Immature natural killer cell (primary cell): Measurements from ENCODE around the gene DCC. TPM values are rescaled to one million over a fixed set of nuclear protein-coding genes. Genes with fewer than 3 reads are reported as not detected.
"Not testable (repeated sequence)": the region's sequence is repeated elsewhere in the genome, so short reads cannot be mapped to it uniquely, and the experiment has no call there.

Source experiments
- DNase-seq, 3 donors: peaks; one replicate each; pipeline ENCODE4 v3.0.0; 2022; ENCODE audit warnings: mixed read lengths in 1 of 3
- H3K27ac Mint-ChIP-seq, 6 donors: one replicate each; pipeline ENCODE4 v1.8.0; 2020; ENCODE audit warnings: mixed read lengths in 6 of 6, mild to moderate bottlenecking in 5 of 6, inconsistent platforms in 4 of 6, moderate library complexity in 3 of 6
- H3K27me3 Mint-ChIP-seq, 3 donors: one replicate each; pipeline ENCODE4 v1.8.0; 2020 to 2021; ENCODE audit warnings: low read depth in 3 of 3, mild to moderate bottlenecking in 3 of 3, mixed read lengths in 3 of 3, moderate library complexity in 3 of 3, inconsistent platforms in 1 of 3
- H3K36me3 Mint-ChIP-seq, 3 donors: one replicate each; pipeline ENCODE4 v1.8.0; 2020; ENCODE audit warnings: mixed read lengths in 3 of 3, inconsistent platforms in 2 of 3, mild to moderate bottlenecking in 2 of 3
- H3K4me1 Mint-ChIP-seq, 2 donors: one replicate each; pipeline ENCODE4 v1.8.0; 2020; ENCODE audit warnings: inconsistent platforms in 2 of 2, mild to moderate bottlenecking in 2 of 2, mixed read lengths in 2 of 2, moderate library complexity in 1 of 2
- H3K4me3 Mint-ChIP-seq, 5 donors: one replicate each; pipeline ENCODE4 v1.8.0; 2020; ENCODE audit warnings: mild to moderate bottlenecking in 5 of 5, mixed read lengths in 5 of 5, inconsistent platforms in 3 of 5, moderate library complexity in 3 of 5
- H3K9me3 Mint-ChIP-seq, 6 donors: one replicate each; pipeline ENCODE4 v1.8.0; 2020; ENCODE audit warnings: mild to moderate bottlenecking in 6 of 6, mixed read lengths in 6 of 6, inconsistent platforms in 4 of 6, moderate library complexity in 3 of 6
- polyA plus RNA-seq, 3 donors: library from polyadenylated mRNA; unstranded; fragments of 300-500 nt; fragmentation: Illumina TruSeq; gene quantifications; one replicate each; pipeline ENCODE4 v1.2.3, GENCODE V29; 2021

DCC gene
- polyA plus RNA-seq, 3 donors from 2014 or later, result not detected

- peaks cover 2 to 35% (median 7%) of the 10 kb centered on the region in 6 donors for H3K9me3 Mint-ChIP-seq
- DNase-seq, result no peak
Measured at GRCh38 chr18:53509886-53510285, 1169.9 kb downstream of the DCC start.

GRCh38 chr18:53511725-53512124 lies 1171.7 kb downstream of the DCC start:
- not testable (repeated sequence) for H3K27ac Mint-ChIP-seq, H3K4me3 Mint-ChIP-seq, H3K27me3 Mint-ChIP-seq, DNase-seq, H3K36me3 Mint-ChIP-seq, H3K4me1 Mint-ChIP-seq
- peaks cover 0 to 23% (median 4%) of the 10 kb centered on the region in 6 donors for H3K9me3 Mint-ChIP-seq

More at GRCh38 chr18:53509886-53510285, 1169.9 kb downstream of the DCC start:
- Mint-ChIP-seq H3K36me3 (peaks cover 0 to 4% (median 0%) of the 10 kb centered on the region in 3 donors), H3K4me1 (no peaks in the 10 kb centered on the region), H3K27ac (no peak overlapping the region), H3K4me3 (no peak overlapping the region), H3K27me3 (peaks cover 0 to 2% (median 0%) of the 10 kb centered on the region in 3 donors)

DNA sequence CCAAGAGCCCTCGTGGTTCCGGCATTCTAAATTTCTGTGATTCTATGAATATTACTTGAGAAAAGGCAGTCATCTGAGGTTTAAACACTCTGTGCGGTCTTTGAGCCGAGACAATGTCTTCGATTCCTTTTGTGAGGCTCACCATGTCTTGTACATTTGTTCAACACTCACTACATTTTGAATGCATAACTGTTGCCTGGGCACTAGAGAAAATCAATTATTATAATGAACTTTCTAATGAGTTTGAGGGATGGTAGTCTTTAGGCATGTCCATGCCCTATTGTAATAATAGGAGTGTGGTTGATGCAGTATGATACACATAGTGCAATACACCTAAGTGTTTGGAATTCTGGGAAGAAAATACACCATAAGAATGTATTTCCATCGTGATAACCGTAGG lies 1181.1 kb downstream of the DCC start:
- Mint-ChIP-seq H3K27me3 (peaks cover 0 to 1% (median 0%) of the 10 kb centered on the region in 3 donors), H3K9me3 (peaks cover 7 to 20% (median 9%) of the 10 kb centered on the region in 6 donors), H3K36me3 (no peaks in the 10 kb centered on the region), H3K4me1 (no peaks in the 10 kb centered on the region), H3K27ac (no peak overlapping the region), H3K4me3 (no peak overlapping the region)
- no peak for DNase-seq

- H3K9me3 Mint-ChIP-seq, result peaks cover 0 to 9% (median 3%) of the 10 kb centered on the region in 6 donors
- peaks cover 0 to 2% (median 0%) of the 10 kb centered on the region in 3 donors for H3K27me3 Mint-ChIP-seq
- H3K36me3 Mint-ChIP-seq, result no peaks in the 10 kb centered on the region
- H3K27ac Mint-ChIP-seq, result no peak overlapping the region
- no peak for DNase-seq
- H3K4me1 Mint-ChIP-seq, result no peaks in the 10 kb centered on the region
- no peak overlapping the region for H3K4me3 Mint-ChIP-seq
Measured at GRCh38 chr18:53526101-53526870, 1186.3 kb downstream of the DCC start.

DNA sequence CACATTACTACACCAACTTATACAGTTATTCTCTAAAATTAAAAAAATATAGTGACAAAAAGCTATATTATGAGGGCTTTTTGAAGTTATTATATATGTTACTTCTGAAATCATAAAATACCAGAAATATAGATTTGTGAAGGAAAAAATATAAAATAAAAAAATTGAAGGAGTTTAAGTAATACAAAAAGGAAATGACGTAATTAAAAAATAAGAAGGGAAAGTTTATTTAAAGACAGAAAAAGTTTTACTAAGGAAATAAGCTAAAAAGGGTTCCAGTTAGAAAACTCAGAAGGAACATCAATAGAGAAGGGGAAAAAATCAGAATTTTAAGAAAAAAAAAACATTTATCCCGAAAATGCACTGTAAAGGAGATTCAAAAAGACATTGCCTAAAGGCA lies 1187.4 kb downstream of the DCC start:
- Mint-ChIP-seq H3K36me3 (no peaks in the 10 kb centered on the region), H3K27ac (no peak overlapping the region), H3K9me3 (peaks cover 0 to 9% (median 4%) of the 10 kb centered on the region in 6 donors), H3K4me1 (no peaks in the 10 kb centered on the region), H3K4me3 (no peak overlapping the region), H3K27me3 (peaks cover 0 to 2% (median 0%) of the 10 kb centered on the region in 3 donors)
- DNase-seq, result no peak

- Mint-ChIP-seq H3K36me3 (no peaks in the 10 kb centered on the region), H3K4me3 (no peak overlapping the region), H3K27ac (no peak overlapping the region), H3K4me1 (no peaks in the 10 kb centered on the region), H3K9me3 (peaks cover 0 to 12% (median 5%) of the 10 kb centered on the region in 6 donors), H3K27me3 (peaks cover 0 to 1% (median 0%) of the 10 kb centered on the region in 3 donors)
- DNase-seq, result no peak
Measured at GRCh38 chr18:53531187-53531586, 1191.2 kb downstream of the DCC start.

- H3K4me1 Mint-ChIP-seq, result no peaks in the 10 kb centered on the region
- H3K27me3 Mint-ChIP-seq, result peaks cover 0 to 1% (median 0%) of the 10 kb centered on the region in 3 donors
- peaks cover 0 to 12% (median 5%) of the 10 kb centered on the region in 6 donors for H3K9me3 Mint-ChIP-seq
- H3K4me3 Mint-ChIP-seq, result no peak overlapping the region
- no peak overlapping the region for H3K27ac Mint-ChIP-seq
- H3K36me3 Mint-ChIP-seq, result no peaks in the 10 kb centered on the region
- no peak for DNase-seq
Measured at GRCh38 chr18:53531896-53532295, 1191.9 kb downstream of the DCC start.

GRCh38 chr18:53534203-53534602 lies 1194.2 kb downstream of the DCC start:
- Mint-ChIP-seq H3K36me3 (no peaks in the 10 kb centered on the region), H3K27ac (no peak overlapping the region), H3K4me3 (no peak overlapping the region), H3K27me3 (peaks cover 0 to 1% (median 0%) of the 10 kb centered on the region in 3 donors), H3K4me1 (no peaks in the 10 kb centered on the region), H3K9me3 (peaks cover 0 to 13% (median 8%) of the 10 kb centered on the region in 6 donors)
- DNase-seq, result no peak

DNA sequence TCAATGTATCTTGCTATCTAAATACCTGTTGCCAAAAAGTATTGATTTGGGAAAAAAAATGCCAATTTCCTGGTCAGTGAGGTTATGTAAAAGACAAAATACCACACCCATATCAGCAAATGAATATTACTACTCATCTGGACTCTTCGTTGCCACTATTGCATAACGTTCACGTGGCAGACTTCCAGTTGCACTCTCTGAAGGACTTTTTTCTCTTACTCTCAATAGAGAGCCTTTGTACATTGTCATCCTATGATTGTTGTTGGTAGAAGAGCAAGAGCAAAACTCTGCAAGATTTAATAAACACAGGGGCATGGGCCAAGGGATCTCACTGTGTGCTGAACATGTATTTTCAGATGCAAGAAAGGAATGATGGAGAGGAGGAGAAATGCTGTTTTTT lies 1194.7 kb downstream of the DCC start:
- H3K4me1 Mint-ChIP-seq, result no peaks in the 10 kb centered on the region
- no peak overlapping the region for H3K4me3 Mint-ChIP-seq
- no peak overlapping the region for H3K27ac Mint-ChIP-seq
- H3K27me3 Mint-ChIP-seq, result peaks cover 0 to 1% (median 0%) of the 10 kb centered on the region in 3 donors
- H3K36me3 Mint-ChIP-seq, result no peaks in the 10 kb centered on the region
- no peak for DNase-seq
- H3K9me3 Mint-ChIP-seq, result peaks cover 0 to 13% (median 8%) of the 10 kb centered on the region in 6 donors

DNA sequence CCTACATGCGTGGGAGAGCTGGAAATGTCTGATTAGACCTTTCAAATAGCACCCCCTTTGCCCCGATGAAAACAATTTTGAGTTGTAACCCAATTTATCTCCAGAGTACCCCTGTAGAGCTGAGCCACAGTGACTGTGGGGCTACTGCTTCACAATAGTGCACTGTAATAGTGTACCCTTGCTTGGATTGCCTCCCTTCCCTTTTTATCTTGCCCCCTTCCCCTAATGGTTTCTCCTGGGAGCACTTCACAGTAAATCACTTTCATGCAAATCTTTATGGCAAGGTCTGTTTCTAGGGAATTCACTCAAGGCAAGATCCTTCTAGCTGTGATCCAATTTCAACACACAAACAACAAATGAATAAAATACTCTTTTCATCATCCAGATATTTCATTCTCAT lies 1196.9 kb downstream of the DCC start:
- Mint-ChIP-seq H3K36me3 (no peaks in the 10 kb centered on the region), H3K9me3 (peaks cover 3 to 18% (median 9%) of the 10 kb centered on the region in 6 donors), H3K27ac (no peak overlapping the region), H3K4me1 (no peaks in the 10 kb centered on the region), H3K27me3 (no peaks in the 10 kb centered on the region), H3K4me3 (no peak overlapping the region)
- DNase-seq, result no peak

DNA sequence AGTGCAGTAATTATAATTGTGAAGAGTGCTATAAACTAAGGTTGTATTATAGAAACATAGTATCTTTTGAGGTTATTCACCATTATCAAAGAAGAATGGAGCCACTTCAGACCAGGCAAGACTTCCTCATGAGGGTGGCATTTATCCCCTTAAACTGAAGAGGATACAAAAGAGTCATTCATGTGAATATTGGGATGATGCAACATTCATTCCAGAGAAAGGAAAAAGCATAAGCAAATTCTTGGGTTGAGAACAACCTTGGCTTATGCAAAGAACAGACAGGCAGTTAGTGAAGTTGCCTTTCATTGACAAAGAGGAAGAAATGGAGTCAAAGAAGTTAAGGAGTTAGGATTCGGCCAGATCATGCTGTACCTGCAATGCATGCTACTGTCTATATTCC lies 1201.9 kb downstream of the DCC start:
- Mint-ChIP-seq H3K4me3 (no peak overlapping the region), H3K9me3 (peaks cover 5 to 28% (median 13%) of the 10 kb centered on the region in 6 donors), H3K36me3 (no peaks in the 10 kb centered on the region), H3K27ac (no peak overlapping the region), H3K4me1 (no peaks in the 10 kb centered on the region), H3K27me3 (no peaks in the 10 kb centered on the region)
- no peak for DNase-seq

DNA sequence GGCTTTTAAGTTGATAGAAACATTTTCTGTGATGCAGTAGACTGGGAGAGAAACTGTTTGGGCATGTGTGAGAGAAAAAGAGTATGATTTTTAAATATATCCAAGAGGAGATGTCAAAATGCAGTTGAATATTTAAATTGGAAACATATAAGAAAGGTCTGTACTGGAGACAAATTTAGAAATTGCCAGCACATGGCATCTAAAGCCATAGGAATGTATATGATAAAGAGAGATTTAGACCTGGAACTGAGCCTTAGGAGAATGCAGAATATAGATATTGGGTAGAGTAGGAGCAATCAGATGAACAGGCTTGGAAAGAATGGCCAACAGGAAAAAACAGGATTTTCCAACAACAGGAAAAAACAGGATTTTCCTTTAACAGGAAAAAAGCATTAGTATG lies 1203.7 kb downstream of the DCC start:
- DNase-seq, result no peak
- H3K27me3 Mint-ChIP-seq, result no peaks in the 10 kb centered on the region
- H3K4me3 Mint-ChIP-seq, result no peak overlapping the region
- no peaks in the 10 kb centered on the region for H3K36me3 Mint-ChIP-seq
- no peaks in the 10 kb centered on the region for H3K4me1 Mint-ChIP-seq
- H3K27ac Mint-ChIP-seq, result no peak overlapping the region
- H3K9me3 Mint-ChIP-seq, result peaks cover 3 to 28% (median 11%) of the 10 kb centered on the region in 6 donors

DNA sequence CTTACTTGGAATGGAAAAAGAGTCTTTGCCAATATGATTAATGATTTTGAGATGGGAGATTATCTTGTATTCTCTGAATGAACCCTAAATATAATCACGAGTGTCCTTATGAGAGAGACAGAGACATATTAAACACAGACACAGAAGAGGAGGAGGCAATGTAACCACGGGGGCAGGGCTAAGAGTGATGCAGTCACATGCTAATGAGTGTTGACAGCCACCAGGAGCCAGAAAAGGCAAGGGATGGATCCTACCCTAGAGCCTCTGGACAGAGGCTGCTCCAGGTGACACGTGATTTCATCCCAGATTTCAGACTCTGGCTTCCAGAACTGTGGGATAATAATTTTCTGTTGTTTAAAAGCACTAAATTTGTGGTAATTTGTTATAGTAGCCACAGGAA lies 1204.9 kb downstream of the DCC start:
- Mint-ChIP-seq H3K27ac (no peak overlapping the region), H3K4me1 (no peaks in the 10 kb centered on the region), H3K9me3 (peaks cover 3 to 28% (median 11%) of the 10 kb centered on the region in 6 donors), H3K36me3 (no peaks in the 10 kb centered on the region), H3K4me3 (no peak overlapping the region), H3K27me3 (no peaks in the 10 kb centered on the region)
- DNase-seq, result no peak

DNA sequence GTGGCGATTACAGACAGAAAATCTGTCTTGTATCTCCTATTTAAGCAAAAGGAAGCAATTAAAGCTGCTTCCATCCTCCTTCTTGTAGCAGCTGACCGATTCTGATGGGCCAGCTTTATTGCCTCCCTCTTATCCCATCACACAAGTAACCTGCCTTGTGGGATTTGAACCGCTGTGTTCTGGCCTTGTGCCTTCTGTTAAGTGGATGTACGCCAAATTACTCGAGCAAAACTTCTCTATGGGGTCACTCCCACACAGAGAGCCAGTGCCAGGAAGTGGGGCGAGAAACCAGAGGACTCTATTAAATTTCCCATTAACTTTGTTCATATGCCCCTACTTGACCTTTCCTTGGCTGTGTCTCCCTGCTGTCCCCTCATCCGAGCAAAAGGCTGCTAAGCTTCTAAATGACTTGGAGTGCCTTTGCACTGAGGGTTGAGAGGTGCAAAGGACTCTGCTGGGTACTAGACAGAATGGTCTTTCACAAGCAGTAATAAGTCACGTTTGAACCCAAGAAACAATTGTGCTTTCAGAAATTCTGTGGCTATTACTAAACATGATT lies 1212.0 kb downstream of the DCC start:
- peaks cover 0 to 3% (median 3%) of the 10 kb centered on the region in 3 donors for H3K27me3 Mint-ChIP-seq
- H3K4me3 Mint-ChIP-seq, result no peak overlapping the region
- no peaks in the 10 kb centered on the region for H3K4me1 Mint-ChIP-seq
- peaks cover 4 to 13% (median 5%) of the 10 kb centered on the region in 6 donors for H3K9me3 Mint-ChIP-seq
- no peaks in the 10 kb centered on the region for H3K36me3 Mint-ChIP-seq
- DNase-seq, result no peak
- H3K27ac Mint-ChIP-seq, result no peak overlapping the region
